ENCODE results near the gene AKT1S1.

Gene AKT1S1

DNA sequence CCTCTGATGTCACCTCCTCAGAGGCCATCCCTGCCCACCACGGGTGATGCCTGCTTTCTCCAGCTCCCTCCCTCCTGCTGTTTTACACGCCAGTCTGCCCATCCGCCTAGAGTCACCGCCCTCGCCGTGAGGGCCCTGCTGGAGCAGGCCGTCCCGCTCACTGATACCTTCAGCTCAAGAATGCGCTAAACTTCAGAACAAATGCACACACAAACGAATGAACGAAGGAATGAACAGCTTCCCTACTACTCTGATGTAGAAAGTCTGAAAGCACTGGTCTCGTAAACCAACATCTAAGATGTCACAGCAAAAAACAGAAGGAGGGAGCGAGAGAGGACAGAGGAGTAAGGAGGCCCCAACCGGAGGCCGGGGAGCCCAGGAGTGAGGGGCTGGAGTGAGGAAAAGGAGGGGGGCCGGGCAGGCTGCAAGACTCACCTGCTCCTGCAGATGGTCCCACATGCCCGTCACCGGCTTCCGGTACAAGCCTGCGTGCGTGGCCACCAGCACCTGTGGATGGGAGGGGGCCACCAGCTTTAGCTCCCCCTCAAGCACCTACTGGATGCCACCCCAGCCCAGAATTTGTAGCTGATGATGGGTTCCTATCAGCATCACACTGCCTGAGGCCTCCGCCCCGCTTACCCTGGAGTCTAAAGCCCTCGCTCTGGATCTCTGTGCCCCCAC lies 13.8 kb downstream of the AKT1S1 start:
- Histone ChIP-seq H3K4me3 (no peak overlapping the region), H3K27ac (no peak overlapping the region)
- TF ChIP-seq, protein P1, sequence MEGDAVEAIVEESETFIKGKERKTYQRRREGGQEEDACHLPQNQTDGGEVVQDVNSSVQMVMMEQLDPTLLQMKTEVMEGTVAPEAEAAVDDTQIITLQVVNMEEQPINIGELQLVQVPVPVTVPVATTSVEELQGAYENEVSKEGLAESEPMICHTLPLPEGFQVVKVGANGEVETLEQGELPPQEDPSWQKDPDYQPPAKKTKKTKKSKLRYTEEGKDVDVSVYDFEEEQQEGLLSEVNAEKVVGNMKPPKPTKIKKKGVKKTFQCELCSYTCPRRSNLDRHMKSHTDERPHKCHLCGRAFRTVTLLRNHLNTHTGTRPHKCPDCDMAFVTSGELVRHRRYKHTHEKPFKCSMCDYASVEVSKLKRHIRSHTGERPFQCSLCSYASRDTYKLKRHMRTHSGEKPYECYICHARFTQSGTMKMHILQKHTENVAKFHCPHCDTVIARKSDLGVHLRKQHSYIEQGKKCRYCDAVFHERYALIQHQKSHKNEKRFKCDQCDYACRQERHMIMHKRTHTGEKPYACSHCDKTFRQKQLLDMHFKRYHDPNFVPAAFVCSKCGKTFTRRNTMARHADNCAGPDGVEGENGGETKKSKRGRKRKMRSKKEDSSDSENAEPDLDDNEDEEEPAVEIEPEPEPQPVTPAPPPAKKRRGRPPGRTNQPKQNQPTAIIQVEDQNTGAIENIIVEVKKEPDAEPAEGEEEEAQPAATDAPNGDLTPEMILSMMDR (IDR thresholded peaks at IDR 0.05), result no peak
- DNase-seq (ENCODE audit: low spot score), result no peak

DNA sequence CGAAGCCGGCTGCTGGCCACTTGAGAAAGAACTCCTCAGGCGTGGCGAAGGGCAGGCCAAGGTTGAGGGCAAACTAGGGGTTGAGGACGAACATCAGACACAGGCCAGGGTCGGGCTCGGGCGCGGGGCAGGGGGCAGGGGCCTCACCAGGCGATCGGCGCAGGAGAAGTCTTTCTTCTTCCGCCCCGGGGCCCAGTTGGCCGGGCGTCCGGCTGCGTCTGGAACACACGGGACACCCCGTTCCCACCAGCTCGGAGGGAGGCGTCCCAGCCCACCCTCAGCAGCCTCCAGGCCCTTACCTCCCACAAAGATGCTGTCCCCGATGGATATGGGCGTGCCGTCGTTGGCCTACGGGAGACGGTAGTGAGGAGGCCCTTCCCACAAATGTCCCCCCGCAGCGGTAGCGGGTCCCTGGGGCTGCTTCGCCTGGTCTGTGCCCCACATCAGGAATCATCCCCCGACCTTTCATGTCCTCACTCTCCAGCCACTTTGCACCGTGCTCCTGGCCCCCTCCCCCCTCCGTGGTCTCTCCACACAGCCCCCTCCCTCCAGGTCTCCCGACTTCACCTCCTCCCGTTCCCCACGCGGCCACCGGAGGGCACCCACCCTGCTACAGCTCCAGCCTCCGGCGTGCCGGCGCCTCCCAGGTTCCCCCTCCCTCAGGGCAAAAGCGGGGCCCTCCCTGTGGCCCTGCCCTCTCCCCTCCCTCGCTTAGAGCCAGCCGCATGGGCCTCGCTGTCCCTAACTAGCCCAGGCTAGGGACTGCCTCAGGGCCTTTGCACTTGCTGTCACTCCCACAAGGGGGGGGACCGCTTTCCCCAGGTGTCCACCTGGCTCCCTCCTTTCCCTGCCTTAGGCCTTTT lies 14.5 kb downstream of the AKT1S1 start:
- DNase-seq (ENCODE audit: low spot score), result no peak
- Histone ChIP-seq H3K4me3 (no peak overlapping the region), H3K27ac (no peak overlapping the region)
- TF ChIP-seq, protein P1 (IDR thresholded peaks at IDR 0.05), result no peak

DNA sequence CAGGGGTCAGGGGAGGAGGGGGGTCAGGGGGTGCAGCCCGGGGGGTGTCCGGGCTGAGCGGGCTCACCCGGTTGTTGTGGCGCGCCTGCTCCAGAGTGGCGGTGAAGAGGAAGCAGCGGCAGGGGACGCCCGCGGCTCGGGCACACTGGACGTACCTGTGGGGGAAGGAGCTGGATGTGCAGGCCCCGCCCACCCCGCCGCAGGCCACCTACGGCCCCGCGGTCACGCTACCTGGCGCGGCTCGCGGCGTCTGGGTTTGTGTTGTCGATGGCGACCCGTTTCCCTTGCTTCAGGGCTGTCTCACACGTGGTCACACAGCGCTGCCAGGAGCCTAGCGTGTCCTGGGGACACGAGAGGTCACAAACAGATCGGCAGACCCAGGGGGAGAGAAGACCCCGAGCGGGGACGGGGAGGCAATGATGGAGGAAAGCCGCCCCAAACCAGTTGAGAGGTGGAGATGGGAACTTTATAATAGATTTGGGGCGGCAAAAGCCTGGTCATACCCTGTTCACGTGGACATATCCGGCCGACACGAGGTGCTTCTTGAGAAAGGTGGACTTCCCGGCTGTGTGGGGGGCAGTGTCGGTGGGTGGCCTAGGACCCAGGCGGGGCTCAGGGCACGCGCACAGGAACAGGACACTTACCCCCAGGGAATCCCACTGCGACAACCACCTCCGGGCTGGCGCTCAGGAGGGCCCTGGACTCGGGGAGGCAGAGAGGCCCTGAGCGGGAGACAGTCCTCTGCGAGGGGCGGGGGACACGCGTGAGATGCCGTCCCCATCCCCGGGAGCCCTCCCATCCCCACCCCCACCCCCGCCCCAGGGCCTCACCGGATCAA lies 15.4 kb downstream of the AKT1S1 start:
- peak overlapping the region in 1 of 2 donors; percentile 74 for H3K27ac ChIP-seq

DNA sequence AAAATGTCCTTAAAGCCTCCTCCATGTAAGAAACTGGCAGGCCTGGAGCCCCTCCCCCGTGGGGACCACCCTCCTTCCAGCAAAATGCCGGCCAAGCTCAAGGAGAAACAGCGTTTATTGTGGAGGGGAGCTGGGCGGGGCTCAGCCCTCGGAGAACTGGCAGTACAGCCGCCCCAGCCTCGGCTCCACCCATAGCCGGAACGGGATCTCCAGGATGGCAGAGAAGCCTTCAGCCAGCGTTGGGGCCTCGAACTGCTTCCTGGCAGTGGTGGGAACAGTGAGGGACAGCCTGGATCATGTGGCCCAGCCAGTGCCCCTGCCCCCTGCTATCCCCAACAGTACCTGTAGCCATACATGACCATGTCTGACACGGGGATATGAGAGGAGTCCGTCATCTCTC lies 16.0 kb downstream of the AKT1S1 start:
- peak overlapping the region in 1 of 2 donors; percentile 74 for H3K27ac ChIP-seq
- H3K4me3 ChIP-seq, result no peak overlapping the region
- no peak for DNase-seq (ENCODE audit: low spot score)
- TF ChIP-seq, protein P1 (IDR thresholded peaks at IDR 0.05), result no peak

More for the DNA sequence above, 15.4 kb downstream of the AKT1S1 start:
- H3K4me3 ChIP-seq, result no peak overlapping the region
- no peak for DNase-seq (ENCODE audit: low spot score)
- TF ChIP-seq, protein P1 (IDR thresholded peaks at IDR 0.05), result no peak

DNA sequence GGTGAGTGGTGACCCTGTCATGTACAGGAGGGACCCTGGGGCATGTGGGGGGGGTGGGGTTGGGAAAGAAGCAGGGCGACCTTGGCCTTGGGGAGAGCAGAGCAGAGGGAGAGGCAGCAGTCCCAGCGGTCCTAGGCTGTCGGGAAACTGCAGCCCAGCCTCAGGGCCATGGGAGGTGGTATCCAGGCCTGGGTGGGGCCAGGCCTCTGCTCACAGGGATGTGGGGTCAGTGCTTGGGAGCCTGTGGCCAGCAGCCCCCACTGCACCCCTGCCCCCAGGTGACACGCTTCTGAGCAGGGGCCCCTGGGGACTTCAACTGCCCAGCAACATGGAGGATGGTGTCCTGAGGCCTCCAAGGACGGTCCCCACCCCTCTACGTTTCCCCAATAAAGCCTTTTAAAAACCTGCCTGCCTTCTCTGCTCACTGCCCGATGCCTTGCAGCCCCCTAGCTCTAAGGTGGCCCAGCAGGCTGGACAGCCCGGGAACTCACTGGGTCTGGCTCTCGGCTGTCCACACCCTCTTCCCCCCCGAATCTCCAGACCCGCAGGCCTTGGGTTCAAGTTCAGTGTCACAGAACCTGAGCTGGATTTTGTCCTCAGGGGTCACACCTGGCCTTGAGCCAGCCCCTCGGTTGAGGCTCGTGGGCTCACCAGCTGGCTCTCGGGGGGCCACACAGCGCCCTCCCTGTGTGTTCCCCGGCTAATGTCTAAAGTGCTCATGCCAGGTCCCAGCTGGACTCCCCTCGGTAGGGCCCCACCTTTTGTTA lies 16.6 kb downstream of the AKT1S1 start:
- TF ChIP-seq, protein P1 (IDR thresholded peaks at IDR 0.05), result no peak
- H3K4me3 ChIP-seq, result no peak overlapping the region
- no peak for DNase-seq (ENCODE audit: low spot score)
- peak overlapping the region in 1 of 2 donors; percentile 74 for H3K27ac ChIP-seq

DNA sequence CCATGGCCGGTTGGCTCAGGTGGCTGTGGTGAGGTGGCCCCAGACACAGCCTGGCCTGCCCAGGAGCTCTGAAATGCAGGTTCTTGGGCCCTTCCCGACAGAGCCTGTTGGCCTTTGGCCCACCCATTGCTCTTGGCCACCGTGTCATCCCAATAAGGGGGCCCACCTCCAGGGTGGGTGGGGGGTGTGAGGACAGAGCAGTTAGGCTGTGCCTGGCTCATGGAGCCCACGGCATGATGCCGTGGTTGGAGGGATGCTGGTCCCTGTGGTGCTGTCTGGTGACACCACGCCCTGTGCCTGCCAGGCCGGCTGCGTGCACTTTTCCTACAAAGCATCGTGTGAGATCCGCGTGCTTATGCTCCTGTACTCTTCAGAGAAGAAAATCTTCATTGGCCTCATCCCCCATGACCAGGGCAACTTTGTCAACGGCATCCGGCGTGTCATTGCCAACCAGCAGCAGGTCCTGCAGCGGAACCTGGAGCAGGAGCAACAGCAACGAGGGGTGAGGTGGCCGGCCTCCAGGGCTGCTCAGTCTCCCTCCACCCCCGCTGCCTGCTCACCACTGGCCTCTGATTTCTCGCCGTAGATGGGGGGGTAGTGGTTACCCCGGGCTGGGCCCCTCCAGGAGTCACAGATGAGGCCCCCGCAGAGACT lies 17.3 kb downstream of the AKT1S1 start:
- H3K4me3 ChIP-seq, result no peak overlapping the region
- TF ChIP-seq, protein P1 (IDR thresholded peaks at IDR 0.05), result no peak
- H3K27ac ChIP-seq, result peak overlapping the region in 1 of 2 donors; percentile 28
- DNase-seq (ENCODE audit: low spot score), result no peak
